Activated B cell treated with CpG ODN at 0.5 μM for 24 hours (primary cell): ENCODE measurements around the gene VPS13A. TPM values are rescaled to one million over a fixed set of nuclear protein-coding genes. Genes with fewer than 3 reads are reported as not detected.

Experiments
- ATAC-seq: fragments of 200-7000 bp; cut with Tn5 transposase; one replicate; pipeline ENCODE4 v1.10.0; 2021; ENCODE audit warnings: low read depth, mild to moderate bottlenecking, moderate library complexity
- CTCF ChIA-PET: fragments of 350-600 bp; sonication (Branson Sonifier 250); formaldehyde crosslinking; loops from one replicate; lab custom pipeline; 2021; ENCODE audit warnings: antibody characterized with exemption; lab: Charles Lee
- POLR2A ChIA-PET: fragments of 350-600 bp; sonication (Branson Sonifier 250); formaldehyde crosslinking; loops from one replicate; lab custom pipeline; 2021; ENCODE audit warnings: antibody characterized with exemption; lab: Charles Lee
- DNase-seq: peaks from one replicate; pipeline ENCODE4 v3.0.0; 2022
- H3K27ac Mint-ChIP-seq: one replicate; pipeline ENCODE4 v1.8.0; 2020; ENCODE audit warnings: mixed read lengths
- H3K27me3 Mint-ChIP-seq: one replicate; pipeline ENCODE4 v1.8.0; 2021; ENCODE audit warnings: mixed read lengths
- H3K36me3 Mint-ChIP-seq: one replicate; pipeline ENCODE4 v1.8.0; 2021; ENCODE audit warnings: low read depth, mixed read lengths
- H3K4me1 Mint-ChIP-seq: one replicate; pipeline ENCODE4 v1.8.0; 2021; ENCODE audit warnings: mixed read lengths
- H3K4me3 Mint-ChIP-seq: one replicate; pipeline ENCODE4 v1.8.0; 2020; ENCODE audit warnings: mild to moderate bottlenecking, mixed read lengths
- H3K9me3 Mint-ChIP-seq: one replicate; pipeline ENCODE4 v1.8.0; 2020; ENCODE audit warnings: mixed read lengths
- CTCF ChIP-seq: fragments of 200-600 bp; IDR thresholded peaks from one replicate; pipeline ENCODE4 v1.8.0; 2022; ENCODE audit warnings: antibody characterized with exemption, mild to moderate bottlenecking
- intact Hi-C: fragments of 100-400 bp; cut with micrococcal nuclease; formaldehyde crosslinking; loops from one replicate; pipeline ENCODE4 v1.15.1; 2024
- total RNA-seq: library from RNA; stranded (reverse); gene quantifications from 2 replicates; pipeline ENCODE4 v1.2.3, GENCODE V29; 2022

The VPS13A gene
- total RNA-seq, 1 donor from 2014 or later: 69.8 TPM

GRCh38 chr9:77161191-77161590, 16.1 kb upstream of the VPS13A start:
- ChIA-PET CTCF (no interaction called here), POLR2A (no interaction called here)
- DNase-seq (no peak), ATAC-seq (no peak)
- Mint-ChIP-seq H3K4me1 (no peaks in the 10 kb centered on the region), H3K9me3 (no peaks in the 10 kb centered on the region), H3K4me3 (no peak overlapping the region), H3K36me3 (no peaks in the 10 kb centered on the region), H3K27ac (no peak overlapping the region), H3K27me3 (peaks cover 24% of the 10 kb centered on the region)
- no peak for TF ChIP-seq CTCF
- intact Hi-C loops: no loop called here

- H3K27ac Mint-ChIP-seq: no peak overlapping the region
- intact Hi-C loops: no loop called here
- no peaks in the 10 kb centered on the region for H3K9me3 Mint-ChIP-seq
- H3K4me1 Mint-ChIP-seq: no peaks in the 10 kb centered on the region
- no peak overlapping the region for H3K4me3 Mint-ChIP-seq
- H3K27me3 Mint-ChIP-seq: peaks cover 23% of the 10 kb centered on the region
- no peak for ATAC-seq
- ChIA-PET POLR2A (no interaction called here), CTCF (no interaction called here)
- no peak for TF ChIP-seq CTCF
- no peak for DNase-seq
- no peaks in the 10 kb centered on the region for H3K36me3 Mint-ChIP-seq
Measured at GRCh38 chr9:77161966-77162365, 15.4 kb upstream of the VPS13A start.

GRCh38 chr9:77162366-77162765, 15.0 kb upstream of the VPS13A start:
- Mint-ChIP-seq H3K36me3 (no peaks in the 10 kb centered on the region), H3K27ac (no peak overlapping the region), H3K4me3 (no peak overlapping the region), H3K27me3 (peaks cover 22% of the 10 kb centered on the region), H3K4me1 (no peaks in the 10 kb centered on the region), H3K9me3 (no peaks in the 10 kb centered on the region)
- ATAC-seq: no peak
- ChIA-PET CTCF (no interaction called here), POLR2A (no interaction called here)
- no peak for TF ChIP-seq CTCF
- intact Hi-C loops: no loop called here
- DNase-seq: no peak

- intact Hi-C loops: no loop called here
- no peak for DNase-seq
- H3K36me3 Mint-ChIP-seq: no peaks in the 10 kb centered on the region
- no peaks in the 10 kb centered on the region for H3K4me1 Mint-ChIP-seq
- no peak overlapping the region for H3K4me3 Mint-ChIP-seq
- no peak overlapping the region for H3K27ac Mint-ChIP-seq
- TF ChIP-seq CTCF: no peak
- no peaks in the 10 kb centered on the region for H3K9me3 Mint-ChIP-seq
- peaks cover 14% of the 10 kb centered on the region for H3K27me3 Mint-ChIP-seq
- POLR2A ChIA-PET: no interaction called here
- no peak for ATAC-seq
- CTCF ChIA-PET: interaction anchor here (1.6 kb wide), 1 partner anchor 12 kb away, joined by 7 read pairs; no protein-coding TSS in a partner anchor
Measured at GRCh38 chr9:77163884-77164283, 13.4 kb upstream of the VPS13A start.

- intact Hi-C loops: loop anchor here (5.0 kb wide), 3 partner anchors 71 to 871 kb away; no protein-coding TSS in a partner anchor
- Mint-ChIP-seq H3K4me3 (no peak overlapping the region), H3K4me1 (no peaks in the 10 kb centered on the region), H3K36me3 (no peaks in the 10 kb centered on the region), H3K27me3 (peaks cover under 1% of the 10 kb centered on the region), H3K9me3 (no peaks in the 10 kb centered on the region), H3K27ac (no peak overlapping the region)
- POLR2A ChIA-PET: no interaction called here
- no peak for TF ChIP-seq CTCF
- CTCF ChIA-PET: interaction anchor here (1.3 to 4.4 kb wide), 6 partner anchors 8 to 585 kb away, joined by 3 to 27 read pairs (median 11); partner anchors contain the start of gene VPS13A
- ATAC-seq (no peak), DNase-seq (no peak)
Measured at GRCh38 chr9:77166193-77166592, 11.1 kb upstream of the VPS13A start.
